Tibial nerve (tissue), 4 donors: ENCODE results near the gene SYTL1. TPM values are rescaled to one million over a fixed set of nuclear protein-coding genes. Genes with fewer than 3 reads are reported as not detected.
A peak's percentile ranks its signal among the peaks of the same experiment; 100 is the strongest.

Experiments used
- DNase-seq, 2 donors: peaks; one replicate each; pipeline ENCODE4 v3.0.0-alpha.2; 2019; ENCODE audit warnings: low spot score in 2 of 2
- H3K27ac ChIP-seq, 4 donors: fragments of 200-600 bp; sonication (generic) in 3 of 4; one replicate each; pipeline ENCODE4 v1.5.1; 2017 to 2019; ENCODE audit warnings: mild to moderate bottlenecking in 1 of 4
- H3K27me3 ChIP-seq, 2 donors: fragments of 200-600 bp; sonication (generic) in 1 of 2; one replicate each; pipeline versions ENCODE4 v1.5.1 to v1.6.0; 2017 to 2019
- H3K36me3 ChIP-seq, 3 donors: fragments of 200-600 bp; sonication (generic); one replicate each; pipeline ENCODE4 v1.5.1; 2018 to 2019
- H3K4me1 ChIP-seq, 4 donors: fragments of 200-600 bp; sonication (generic) in 3 of 4; one replicate each; pipeline ENCODE4 v1.5.1; 2017 to 2019
- H3K4me3 ChIP-seq, 4 donors: fragments of 200-600 bp; sonication (generic) in 3 of 4; one replicate each; pipeline ENCODE4 v1.5.1; 2017 to 2019; ENCODE audit warnings: mild to moderate bottlenecking in 1 of 4, moderate library complexity in 1 of 4
- H3K9me3 ChIP-seq, 4 donors: fragments of 200-600 bp; sonication (generic) in 3 of 4; one replicate each; pipeline ENCODE4 v1.5.1; 2017 to 2019
- EP300 ChIP-seq, 2 donors: sonication (generic); formaldehyde crosslinking; IDR thresholded peaks; one replicate each; pipeline ENCODE4 v1.6.1; 2017; ENCODE audit warnings: antibody characterized with exemption in 2 of 2, mild to moderate bottlenecking in 1 of 2
- POLR2A ChIP-seq, 2 donors: fragments of 450-650 bp; IDR thresholded peaks; one replicate each; pipeline ENCODE4 v1.6.1; 2017; ENCODE audit warnings: antibody characterized with exemption in 2 of 2, mild to moderate bottlenecking in 2 of 2, moderate library complexity in 2 of 2
- WGBS, 2 donors: methylation state at CpG; one replicate each; pipeline ENCODE4 v1.1.5; 2018; 5-methylcytosine and 5-hydroxymethylcytosine counted together
- total RNA-seq, 4 donors: library from RNA; depleted of rRNA; stranded (reverse); fragments of >200 nt; gene quantifications; one replicate each; pipeline ENCODE4 v1.1.0, GENCODE V29; 2016
- TF ChIP-seq, protein P1 (sequence below), 5 experiments: fragments of 200-600 bp in 3 of 5; fragments of 450-650 bp in 2 of 5; sonication (generic) in 3 of 5; IDR thresholded peaks; one replicate each; pipeline ENCODE4 v1.5.1; 2016 to 2019; ENCODE audit warnings: antibody characterized with exemption in 5 of 5, mild to moderate bottlenecking in 3 of 5, moderate library complexity in 2 of 5

The SYTL1 gene
- total RNA-seq, 4 donors from 2014 or later = 1.2 to 2.7 (median 1.7) TPM

DNA sequence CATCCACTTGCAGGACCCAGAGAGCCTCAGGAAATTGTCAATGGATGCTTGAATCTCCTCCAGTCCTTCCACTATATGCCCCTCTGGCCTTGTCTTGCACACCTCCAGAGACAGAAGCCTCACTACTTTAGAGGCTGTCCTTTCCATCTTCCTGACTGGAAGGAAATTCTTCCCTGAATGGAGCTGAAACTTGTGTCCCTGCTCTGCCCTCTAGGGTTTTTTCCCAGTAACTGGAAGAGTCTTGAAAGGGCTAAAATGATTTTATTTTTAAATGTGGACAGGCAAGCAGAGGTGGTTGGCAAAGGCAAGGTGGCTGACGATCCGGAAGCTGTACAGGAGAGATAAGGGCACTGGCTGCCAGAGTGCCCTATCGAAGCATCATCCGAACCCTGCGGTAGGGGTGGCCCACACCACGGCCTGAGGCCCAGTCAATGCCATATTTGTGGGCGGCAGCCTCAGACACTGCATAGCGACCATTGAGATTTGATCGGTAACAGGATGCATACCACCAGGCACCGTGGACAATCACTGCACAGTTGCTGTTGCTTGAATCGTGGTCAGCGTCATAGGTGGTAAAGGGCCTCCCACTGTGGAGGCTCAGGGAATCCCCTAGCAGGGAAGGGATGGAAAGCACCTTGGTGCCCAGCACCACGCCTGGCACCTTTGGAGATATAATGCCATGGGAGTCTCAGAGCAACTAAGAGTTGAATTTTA, 27.2 kb downstream of the SYTL1 start:
- no peaks in the 10 kb centered on the region for H3K9me3 ChIP-seq
- WGBS, 2 donors = 68 to 81% methylated on average over 12 to 13 of the region's 13 CpGs
- DNase-seq = no peak
- H3K4me1 ChIP-seq = peaks cover 0 to 43% (median 32%) of the 10 kb centered on the region in 4 donors
- peaks cover 0 to 8% (median 0%) of the 10 kb centered on the region in 3 donors for H3K36me3 ChIP-seq
- H3K27ac ChIP-seq = peak overlapping the region in 3 of 4 donors; percentile 20 to 65 (median 36)
- no peak overlapping the region for H3K4me3 ChIP-seq
- no peaks in the 10 kb centered on the region for H3K27me3 ChIP-seq
- TF ChIP-seq POLR2A (IDR thresholded peaks at IDR 0.05) = no peak
- TF ChIP-seq, protein P1, sequence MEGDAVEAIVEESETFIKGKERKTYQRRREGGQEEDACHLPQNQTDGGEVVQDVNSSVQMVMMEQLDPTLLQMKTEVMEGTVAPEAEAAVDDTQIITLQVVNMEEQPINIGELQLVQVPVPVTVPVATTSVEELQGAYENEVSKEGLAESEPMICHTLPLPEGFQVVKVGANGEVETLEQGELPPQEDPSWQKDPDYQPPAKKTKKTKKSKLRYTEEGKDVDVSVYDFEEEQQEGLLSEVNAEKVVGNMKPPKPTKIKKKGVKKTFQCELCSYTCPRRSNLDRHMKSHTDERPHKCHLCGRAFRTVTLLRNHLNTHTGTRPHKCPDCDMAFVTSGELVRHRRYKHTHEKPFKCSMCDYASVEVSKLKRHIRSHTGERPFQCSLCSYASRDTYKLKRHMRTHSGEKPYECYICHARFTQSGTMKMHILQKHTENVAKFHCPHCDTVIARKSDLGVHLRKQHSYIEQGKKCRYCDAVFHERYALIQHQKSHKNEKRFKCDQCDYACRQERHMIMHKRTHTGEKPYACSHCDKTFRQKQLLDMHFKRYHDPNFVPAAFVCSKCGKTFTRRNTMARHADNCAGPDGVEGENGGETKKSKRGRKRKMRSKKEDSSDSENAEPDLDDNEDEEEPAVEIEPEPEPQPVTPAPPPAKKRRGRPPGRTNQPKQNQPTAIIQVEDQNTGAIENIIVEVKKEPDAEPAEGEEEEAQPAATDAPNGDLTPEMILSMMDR (IDR thresholded peaks at IDR 0.05) = peak in 2 of 5 experiments; percentile 9 to 20

DNA sequence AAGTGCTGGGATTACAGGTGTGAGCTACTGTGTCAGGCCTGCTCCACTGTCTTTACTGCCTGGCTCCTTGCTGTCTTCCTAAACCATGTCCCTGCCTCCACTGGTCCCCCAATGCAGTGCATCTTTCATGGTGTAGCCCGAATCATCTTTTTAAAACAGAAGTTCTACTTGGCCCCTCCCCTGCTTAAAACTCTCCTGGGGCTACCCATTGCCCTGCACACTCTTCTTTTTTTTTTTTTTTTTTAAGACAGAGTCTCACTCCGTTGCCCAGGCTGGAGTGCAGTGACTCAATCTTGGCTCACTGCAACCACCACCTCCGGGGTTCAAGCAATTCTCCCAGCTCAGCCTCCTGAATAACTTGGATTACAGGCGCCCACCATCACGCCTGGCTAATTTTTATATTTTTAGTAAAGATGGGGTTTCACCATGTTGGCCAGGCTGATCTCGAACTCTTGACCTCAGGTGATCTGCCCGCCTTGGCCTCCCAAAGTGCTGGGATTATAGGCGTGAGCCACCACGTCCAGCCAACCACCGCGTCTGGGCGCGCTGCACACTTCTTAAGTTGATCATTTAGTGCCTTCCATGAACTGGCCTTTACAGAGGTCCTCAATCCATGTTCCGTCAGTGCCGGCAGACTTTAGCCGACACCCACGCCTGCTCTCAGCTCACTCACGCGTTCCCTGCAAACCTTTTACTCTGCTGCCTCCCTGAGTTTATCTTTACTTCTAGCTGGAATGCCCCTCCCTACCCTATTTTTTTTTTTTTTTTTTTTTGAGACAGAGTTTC, 30.4 kb downstream of the SYTL1 start:
- Histone ChIP-seq H3K27ac (no peak overlapping the region), H3K4me1 (peaks cover 0 to 25% (median 15%) of the 10 kb centered on the region in 4 donors), H3K4me3 (no peak overlapping the region), H3K27me3 (no peaks in the 10 kb centered on the region), H3K36me3 (no peaks in the 10 kb centered on the region), H3K9me3 (no peaks in the 10 kb centered on the region)
- TF ChIP-seq, protein P1 (IDR thresholded peaks at IDR 0.05) = no peak
- TF ChIP-seq EP300 (IDR thresholded peaks at IDR 0.05) = no peak
- TF ChIP-seq POLR2A (IDR thresholded peaks at IDR 0.05) = no peak
- 82 to 86% methylated on average over 19 of the region's 19 CpGs for WGBS, 2 donors
- DNase-seq = no peak

DNA sequence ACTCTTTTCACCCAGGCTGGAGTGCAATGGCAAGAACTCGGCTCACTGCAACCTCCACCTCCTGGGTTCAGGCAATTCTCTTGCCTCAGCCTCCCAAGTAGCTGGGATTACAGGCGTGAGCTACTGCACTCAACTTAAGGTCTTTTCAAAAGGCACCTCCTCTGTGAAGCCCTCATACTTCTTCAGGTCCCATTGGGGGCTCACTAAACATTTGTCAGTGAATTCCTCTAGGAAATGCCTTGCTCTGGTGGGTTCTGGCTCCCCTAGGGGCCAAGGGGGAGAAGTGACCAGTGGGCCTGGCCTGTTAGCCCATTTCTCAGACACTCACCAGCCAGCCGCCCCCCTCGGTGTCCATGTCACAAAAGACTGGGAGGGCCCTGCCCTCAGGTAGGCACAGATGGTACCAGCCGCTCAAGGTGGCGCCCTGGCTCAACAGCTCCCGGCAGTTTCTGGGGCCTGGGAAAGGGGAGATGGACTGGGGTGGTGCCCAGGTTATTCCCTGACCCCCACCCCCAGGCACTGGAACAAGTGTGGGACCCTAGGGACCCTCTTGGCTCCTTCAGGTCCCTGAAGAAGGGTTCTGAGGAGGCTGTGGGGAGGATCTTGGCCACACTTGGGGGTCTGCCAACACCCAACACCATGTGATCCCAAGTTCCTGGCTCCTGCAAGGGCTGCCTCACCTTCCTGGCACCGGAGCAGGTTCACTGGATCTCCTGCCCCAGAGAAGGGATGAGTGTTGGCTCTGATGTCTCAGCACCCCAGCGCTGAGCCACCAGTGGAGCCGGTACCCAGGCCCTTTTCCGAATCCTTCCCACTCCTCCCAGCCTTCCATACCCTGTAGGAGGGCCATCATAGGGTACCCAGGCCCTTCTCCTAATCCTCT, 31.2 kb downstream of the SYTL1 start:
- H3K27me3 ChIP-seq = no peaks in the 10 kb centered on the region
- H3K27ac ChIP-seq = no peak overlapping the region
- no peak overlapping the region for H3K4me3 ChIP-seq
- TF ChIP-seq, protein P1 (IDR thresholded peaks at IDR 0.05) = no peak
- TF ChIP-seq EP300 (IDR thresholded peaks at IDR 0.05) = no peak
- no peak for TF ChIP-seq POLR2A (IDR thresholded peaks at IDR 0.05)
- H3K9me3 ChIP-seq = no peaks in the 10 kb centered on the region
- no peak for DNase-seq
- H3K36me3 ChIP-seq = no peaks in the 10 kb centered on the region
- H3K4me1 ChIP-seq = peaks cover 0 to 17% (median 6%) of the 10 kb centered on the region in 4 donors
- WGBS, 2 donors = 85 to 90% methylated on average over 11 of the region's 11 CpGs

DNA sequence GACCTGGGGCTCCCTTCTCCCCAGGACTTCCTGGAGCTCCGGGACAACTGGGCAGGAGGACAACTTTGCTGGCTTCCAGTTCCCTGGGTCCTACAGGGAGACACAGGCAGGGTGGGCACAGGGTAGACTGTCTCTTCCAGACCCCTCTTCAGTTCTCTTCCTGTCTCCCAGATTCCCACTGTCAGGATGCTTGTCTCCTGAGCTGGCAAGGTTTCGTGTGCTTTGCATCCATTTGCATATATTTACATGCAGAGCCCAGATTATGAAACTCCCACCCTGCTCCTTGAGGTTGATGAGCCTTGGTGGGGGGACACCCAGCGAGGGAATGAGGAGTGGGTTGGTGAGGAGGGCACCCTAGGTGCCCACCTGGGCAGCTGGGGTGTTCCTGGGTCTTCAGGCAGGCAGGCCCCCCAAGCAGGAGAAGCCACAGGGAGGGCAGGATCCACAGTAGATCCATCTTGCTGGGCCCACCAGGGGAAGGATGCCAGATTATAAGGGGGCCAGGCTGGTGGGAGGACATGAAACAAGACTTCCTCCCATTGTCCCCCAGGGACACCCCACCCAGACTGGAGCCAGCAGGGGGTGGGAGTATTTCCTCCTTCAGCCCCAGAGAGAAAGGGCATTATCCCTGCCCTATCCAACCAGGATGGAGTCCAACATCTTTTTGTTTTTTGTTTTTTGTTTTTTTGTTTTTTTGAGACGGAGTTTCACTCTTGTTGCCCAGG, 32.7 kb downstream of the SYTL1 start, which contains the start of gene FCN3:
Gene FCN3 (minus strand): TSS at position 463 of the 725 bp plus-strand sequence. CDS start 6 bp downstream, at position 457.
- DNase-seq = no peak
- Histone ChIP-seq H3K9me3 (no peaks in the 10 kb centered on the region), H3K4me3 (no peak within 1 kb of the TSS), H3K27ac (no peak within 1 kb of the TSS), H3K36me3 (no peaks in the 10 kb centered on the region), H3K4me1 (peaks cover 0 to 2% (median 0%) of the 10 kb centered on the region in 4 donors), H3K27me3 (no peaks in the 10 kb centered on the region)
- TF ChIP-seq, protein P1 (IDR thresholded peaks at IDR 0.05) = no peak
- TF ChIP-seq EP300 (IDR thresholded peaks at IDR 0.05) (no peak), POLR2A (IDR thresholded peaks at IDR 0.05) (no peak)
- 75 to 82% methylated on average over 3 to 4 of the region's 4 CpGs for WGBS, 2 donors
